Effector memory CD8-positive, alpha-beta T cell (primary cell): Measurements from ENCODE around the gene TSPAN5.
A peak's percentile ranks its signal among the peaks of the same experiment; 100 is the strongest.

Experiments
- ATAC-seq: fragments of 150-1000 bp; cut with Tn5 transposase; replicated peaks from 2 replicates; pipeline ENCODE4 v1.10.0; 2021; ENCODE audit warnings: mild to moderate bottlenecking, moderate library complexity
- DNase-seq, 3 experiments: peaks; one replicate each; pipeline ENCODE4 v3.0.0; 2021
- H3K27ac Mint-ChIP-seq, 2 donors: one replicate each; pipeline ENCODE4 v1.8.0; 2022; ENCODE audit warnings: mild to moderate bottlenecking in 2 of 2, mixed read lengths in 2 of 2, moderate library complexity in 2 of 2
- H3K27me3 Mint-ChIP-seq, 2 donors: one replicate each; pipeline ENCODE4 v1.8.0; 2022; ENCODE audit warnings: mixed read lengths in 2 of 2
- H3K36me3 Mint-ChIP-seq: one replicate; pipeline ENCODE4 v1.8.0; 2022; ENCODE audit warnings: mild to moderate bottlenecking, moderate library complexity, mixed read lengths; ENCODE audit not compliant: insufficient read depth
- H3K4me1 Mint-ChIP-seq, 2 donors: one replicate each; pipeline ENCODE4 v1.8.0; 2022; ENCODE audit warnings: low read depth in 2 of 2, mixed read lengths in 2 of 2
- H3K4me3 Mint-ChIP-seq, 2 donors: one replicate each; pipeline ENCODE4 v1.8.0; 2022; ENCODE audit warnings: mild to moderate bottlenecking in 2 of 2, mixed read lengths in 2 of 2, moderate library complexity in 2 of 2
- H3K9me3 Mint-ChIP-seq, 2 donors: one replicate each; pipeline ENCODE4 v1.8.0; 2022; ENCODE audit warnings: mixed read lengths in 2 of 2

Gene TSPAN5

DNA sequence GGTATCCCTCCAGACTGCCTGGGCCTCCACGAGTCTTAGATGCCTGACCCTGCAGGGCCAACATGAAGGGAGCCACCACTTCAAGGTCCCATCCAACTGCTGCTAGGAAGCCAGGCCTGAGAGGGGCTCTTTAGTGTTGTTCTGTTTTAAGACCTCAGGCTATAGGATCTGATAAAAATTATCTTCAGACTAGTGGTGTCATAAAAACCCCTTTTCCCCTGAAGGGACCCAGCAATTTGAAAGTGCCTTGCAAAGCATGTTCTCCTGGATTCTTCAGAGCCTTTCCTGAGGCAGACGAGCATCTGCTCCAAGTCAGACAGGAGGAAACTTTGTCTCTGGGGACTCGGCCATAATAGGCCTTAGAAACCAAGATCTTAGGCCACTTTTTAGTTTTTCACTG, 26.9 kb downstream of the TSPAN5 start:
- H3K4me1 Mint-ChIP-seq, result peaks cover 15 to 37% of the 10 kb centered on the region in 2 donors
- no peak for ATAC-seq
- H3K36me3 Mint-ChIP-seq, result no peaks in the 10 kb centered on the region

DNA sequence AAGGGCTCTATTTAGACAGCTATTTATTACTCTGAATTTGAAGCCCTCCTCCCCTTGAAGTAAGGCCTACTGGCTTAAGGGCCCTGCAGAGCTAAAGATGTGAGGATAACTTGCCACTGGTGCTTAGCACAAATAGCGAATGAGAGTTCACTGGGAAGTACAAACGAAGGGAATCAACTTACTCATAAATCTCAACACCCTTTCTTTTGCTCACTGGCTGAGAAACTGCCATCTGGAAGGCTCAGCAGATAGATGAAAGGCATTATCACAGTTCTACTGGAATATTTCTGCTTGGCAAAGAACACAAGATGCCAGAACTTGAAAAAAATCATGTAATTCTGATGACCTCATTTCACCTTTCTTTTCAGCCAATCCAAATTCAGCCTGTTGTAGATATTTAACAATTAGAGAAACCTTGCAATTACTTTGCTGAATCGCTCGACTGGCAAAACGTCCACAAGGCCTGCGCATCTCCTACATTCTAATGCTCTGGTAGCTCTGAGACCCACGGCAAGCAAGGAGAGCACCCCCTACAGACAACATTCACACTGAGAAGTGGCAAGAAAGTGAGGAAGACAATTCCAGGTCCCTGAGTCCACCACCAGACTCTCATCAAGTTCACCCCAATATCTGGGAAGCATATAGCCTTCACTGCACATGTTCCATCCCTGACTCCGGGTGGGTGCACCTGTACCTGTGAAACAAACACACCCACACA, 27.5 kb downstream of the TSPAN5 start:
- ATAC-seq, result no peak
- no peak for DNase-seq
- H3K27ac Mint-ChIP-seq, result no peak overlapping the region
- H3K36me3 Mint-ChIP-seq, result no peaks in the 10 kb centered on the region
- H3K4me3 Mint-ChIP-seq, result no peak overlapping the region
- H3K9me3 Mint-ChIP-seq, result no peaks in the 10 kb centered on the region
- H3K4me1 Mint-ChIP-seq, result peaks cover 19 to 43% of the 10 kb centered on the region in 2 donors
- no peaks in the 10 kb centered on the region for H3K27me3 Mint-ChIP-seq

More for the DNA sequence above, 26.9 kb downstream of the TSPAN5 start:
- Mint-ChIP-seq H3K27me3 (no peaks in the 10 kb centered on the region), H3K4me3 (no peak overlapping the region), H3K27ac (peak overlapping the region in 1 of 2 donors; percentile 25), H3K9me3 (no peaks in the 10 kb centered on the region)
- no peak for DNase-seq

DNA sequence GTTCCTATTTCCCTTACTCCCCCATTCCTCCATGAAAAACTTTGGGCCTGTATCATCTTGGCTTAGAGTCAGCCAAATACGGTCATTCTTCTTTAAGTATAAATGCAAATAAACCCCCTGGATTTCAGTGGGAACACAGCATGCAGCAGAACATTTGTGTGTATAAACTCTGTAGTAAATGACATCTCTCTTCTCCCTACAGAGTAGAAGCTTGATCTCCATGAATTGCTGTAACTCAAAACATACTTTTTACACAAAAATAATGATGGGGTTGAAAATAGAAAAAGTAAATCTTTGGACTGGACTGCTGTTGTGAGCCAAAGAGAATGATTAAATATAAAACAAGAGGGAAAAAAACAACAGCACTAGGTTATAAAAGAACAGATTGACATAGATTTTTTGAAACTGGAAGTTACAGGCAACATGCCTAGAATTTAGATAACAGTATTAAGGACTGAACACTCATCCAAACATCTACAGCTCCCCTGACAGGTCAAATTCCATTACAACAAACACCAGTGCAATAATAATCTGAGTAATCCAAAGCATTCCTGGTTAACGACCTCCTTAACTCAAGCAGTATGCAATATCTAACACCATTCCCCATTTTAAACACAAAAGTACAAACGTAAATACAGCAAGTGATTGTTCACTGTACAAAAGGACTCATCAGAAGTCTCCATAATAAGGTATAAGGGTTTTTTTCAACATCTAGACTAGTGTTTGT, 30.7 kb downstream of the TSPAN5 start:
- Mint-ChIP-seq H3K4me3 (no peak overlapping the region), H3K9me3 (no peaks in the 10 kb centered on the region), H3K27ac (peak overlapping the region in 1 of 2 donors; percentile 0), H3K27me3 (no peaks in the 10 kb centered on the region), H3K36me3 (no peaks in the 10 kb centered on the region), H3K4me1 (peaks cover 23 to 52% of the 10 kb centered on the region in 2 donors)
- DNase-seq, result no peak
- no peak for ATAC-seq

DNA sequence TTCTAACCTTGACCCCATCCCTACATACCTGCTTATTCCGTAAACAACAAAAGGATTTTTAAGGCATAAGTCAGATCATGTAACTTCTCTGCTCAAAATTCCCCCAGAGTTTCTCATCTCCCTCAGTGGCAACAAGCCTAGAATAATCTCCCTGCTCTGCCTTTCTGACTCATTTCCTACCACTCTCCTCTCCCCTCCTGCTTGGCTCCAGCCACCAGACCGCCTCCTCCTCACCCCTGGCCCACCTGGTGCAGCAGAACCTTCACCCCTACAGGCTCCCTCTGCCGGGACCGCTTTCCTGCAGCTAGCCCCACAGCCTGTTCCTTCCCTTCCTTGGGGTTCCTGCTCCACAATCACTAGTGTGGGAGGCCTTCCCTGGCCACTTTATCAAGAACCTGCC, 32.1 kb downstream of the TSPAN5 start:
- H3K9me3 Mint-ChIP-seq, result no peaks in the 10 kb centered on the region
- ATAC-seq (no peak), DNase-seq (no peak)
- peak overlapping the region in 1 of 2 donors; percentile 49 for H3K27ac Mint-ChIP-seq
- H3K4me1 Mint-ChIP-seq, result peaks cover 16 to 43% of the 10 kb centered on the region in 2 donors
- H3K36me3 Mint-ChIP-seq, result no peaks in the 10 kb centered on the region
- H3K27me3 Mint-ChIP-seq, result no peaks in the 10 kb centered on the region
- no peak overlapping the region for H3K4me3 Mint-ChIP-seq

DNA sequence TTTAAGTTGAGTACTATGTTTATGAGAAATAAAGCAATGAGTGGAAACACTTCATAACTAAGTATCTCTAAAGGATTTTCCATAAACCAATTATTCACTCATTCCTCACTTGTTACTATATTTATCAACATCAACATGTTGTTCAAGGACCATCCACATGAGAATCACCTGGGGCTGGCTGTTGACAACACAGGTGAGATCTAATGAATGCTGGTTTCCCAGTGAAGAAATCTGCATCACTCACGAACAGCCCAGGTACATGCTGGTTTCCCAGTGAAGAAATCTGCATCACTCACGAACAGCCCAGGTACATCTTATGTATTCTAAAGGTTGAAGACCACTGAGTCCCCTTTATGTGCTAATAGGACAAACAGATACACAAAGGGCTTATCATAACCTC, 32.5 kb downstream of the TSPAN5 start:
- H3K36me3 Mint-ChIP-seq, result no peaks in the 10 kb centered on the region
- no peaks in the 10 kb centered on the region for H3K9me3 Mint-ChIP-seq
- ATAC-seq (no peak), DNase-seq (no peak)
- no peak overlapping the region for H3K4me3 Mint-ChIP-seq
- H3K27me3 Mint-ChIP-seq, result no peaks in the 10 kb centered on the region
- H3K27ac Mint-ChIP-seq, result no peak overlapping the region
- H3K4me1 Mint-ChIP-seq, result peaks cover 16 to 41% of the 10 kb centered on the region in 2 donors

DNA sequence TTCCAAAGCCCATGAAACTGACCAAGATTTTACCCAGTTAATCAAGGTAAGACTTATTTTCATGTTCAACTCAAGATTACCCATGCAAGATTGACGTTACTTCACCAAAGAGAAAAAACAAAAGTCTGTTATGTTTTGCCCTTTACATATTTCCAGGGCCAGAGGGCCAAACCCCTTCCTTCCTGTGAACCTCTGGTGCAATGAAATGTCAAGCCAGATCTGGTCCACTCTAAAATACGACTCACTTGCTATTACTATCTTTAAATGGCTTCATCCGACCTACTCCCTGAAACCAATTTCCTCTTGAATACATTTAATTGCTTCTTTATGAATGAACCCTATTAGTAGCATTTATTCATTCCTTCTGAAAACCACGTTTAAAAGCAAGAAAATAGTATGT, 33.0 kb downstream of the TSPAN5 start:
- Mint-ChIP-seq H3K4me3 (no peak overlapping the region), H3K27me3 (no peaks in the 10 kb centered on the region), H3K9me3 (no peaks in the 10 kb centered on the region), H3K4me1 (peaks cover 18 to 46% of the 10 kb centered on the region in 2 donors), H3K27ac (no peak overlapping the region), H3K36me3 (no peaks in the 10 kb centered on the region)
- ATAC-seq (no peak), DNase-seq (no peak)

DNA sequence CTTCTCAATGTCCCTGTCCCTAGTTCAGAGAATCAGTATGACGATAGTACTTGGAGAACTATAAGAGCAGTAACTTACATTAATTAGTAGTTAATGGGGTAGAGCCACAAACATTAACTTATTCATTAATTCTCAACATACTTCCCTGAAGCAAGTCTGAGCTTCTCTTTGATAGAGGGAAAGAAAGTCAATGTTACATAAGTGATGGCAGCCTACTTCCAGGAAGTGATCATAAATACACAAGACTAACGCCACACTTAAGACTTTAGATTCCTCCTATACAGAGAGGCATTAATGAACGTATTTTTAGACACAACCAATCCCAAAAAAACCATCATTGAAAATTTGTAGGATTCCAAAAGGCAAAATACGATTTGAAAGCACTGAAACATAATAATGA, 33.8 kb downstream of the TSPAN5 start:
- ATAC-seq (no peak), DNase-seq (no peak)
- Mint-ChIP-seq H3K36me3 (no peaks in the 10 kb centered on the region), H3K4me1 (peaks cover 23 to 51% of the 10 kb centered on the region in 2 donors), H3K9me3 (no peaks in the 10 kb centered on the region), H3K4me3 (no peak overlapping the region), H3K27me3 (no peaks in the 10 kb centered on the region), H3K27ac (peak overlapping the region in 1 of 2 donors; percentile 45)

DNA sequence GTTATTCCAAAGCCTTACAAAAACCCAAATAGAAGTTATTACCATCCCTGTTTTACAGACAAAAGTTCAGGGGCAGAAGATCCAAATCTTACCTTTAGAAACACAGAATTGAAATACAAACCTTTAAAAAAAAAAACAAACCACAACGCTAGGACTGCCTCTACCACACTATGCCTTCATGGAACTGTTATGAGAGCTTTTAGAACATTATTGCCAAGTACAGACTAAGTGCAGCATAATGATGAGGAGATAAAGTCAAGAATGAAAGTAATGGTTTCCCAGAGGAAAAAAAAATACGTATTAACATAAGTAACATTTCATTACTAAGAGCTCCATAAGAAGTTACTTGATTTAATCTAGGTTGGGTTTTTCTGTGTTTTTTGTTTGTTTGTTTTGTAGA, 34.3 kb downstream of the TSPAN5 start:
- ATAC-seq, result no peak

DNA sequence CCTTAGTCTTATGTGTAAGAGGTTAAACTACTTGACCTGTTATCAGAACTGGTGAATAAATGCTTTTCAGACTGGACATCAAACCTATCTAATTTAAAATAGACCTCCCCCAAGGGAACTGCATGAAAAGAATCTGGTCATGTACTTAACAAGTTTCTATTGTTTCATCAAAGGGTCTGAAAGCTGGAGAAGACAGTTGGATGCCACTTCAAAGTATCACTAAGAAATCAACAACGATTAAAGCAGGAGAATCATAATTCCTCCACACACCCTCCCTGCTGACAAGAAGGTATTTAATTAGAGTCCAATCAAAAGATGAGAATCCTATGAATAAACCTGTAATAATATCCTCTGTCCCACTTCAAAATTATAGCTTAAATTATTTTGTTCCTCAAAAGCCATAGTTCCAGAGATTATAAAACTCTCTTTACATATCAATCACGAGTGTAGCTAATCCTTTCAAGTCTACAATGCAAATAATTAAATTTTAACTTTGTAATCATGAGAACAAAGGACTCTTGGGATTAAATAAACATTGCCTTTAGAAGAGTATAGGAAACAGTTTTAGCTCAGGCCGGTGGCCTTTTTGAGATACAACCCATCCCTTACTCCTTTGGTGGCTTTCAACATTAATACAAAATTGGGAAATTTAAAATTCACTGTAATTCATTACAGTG, 35.1 kb downstream of the TSPAN5 start:
- Mint-ChIP-seq H3K27ac (peak overlapping the region in 1 of 2 donors; percentile 9), H3K9me3 (no peaks in the 10 kb centered on the region), H3K27me3 (no peaks in the 10 kb centered on the region), H3K4me3 (no peak overlapping the region), H3K4me1 (peaks cover 31 to 59% of the 10 kb centered on the region in 2 donors), H3K36me3 (no peaks in the 10 kb centered on the region)
- ATAC-seq (no peak), DNase-seq (no peak)

More for the DNA sequence above, 34.3 kb downstream of the TSPAN5 start:
- DNase-seq, result no peak
- no peaks in the 10 kb centered on the region for H3K9me3 Mint-ChIP-seq
- no peaks in the 10 kb centered on the region for H3K27me3 Mint-ChIP-seq
- H3K4me3 Mint-ChIP-seq, result no peak overlapping the region
- peaks cover 27 to 55% of the 10 kb centered on the region in 2 donors for H3K4me1 Mint-ChIP-seq
- H3K27ac Mint-ChIP-seq, result no peak overlapping the region
- no peaks in the 10 kb centered on the region for H3K36me3 Mint-ChIP-seq

DNA sequence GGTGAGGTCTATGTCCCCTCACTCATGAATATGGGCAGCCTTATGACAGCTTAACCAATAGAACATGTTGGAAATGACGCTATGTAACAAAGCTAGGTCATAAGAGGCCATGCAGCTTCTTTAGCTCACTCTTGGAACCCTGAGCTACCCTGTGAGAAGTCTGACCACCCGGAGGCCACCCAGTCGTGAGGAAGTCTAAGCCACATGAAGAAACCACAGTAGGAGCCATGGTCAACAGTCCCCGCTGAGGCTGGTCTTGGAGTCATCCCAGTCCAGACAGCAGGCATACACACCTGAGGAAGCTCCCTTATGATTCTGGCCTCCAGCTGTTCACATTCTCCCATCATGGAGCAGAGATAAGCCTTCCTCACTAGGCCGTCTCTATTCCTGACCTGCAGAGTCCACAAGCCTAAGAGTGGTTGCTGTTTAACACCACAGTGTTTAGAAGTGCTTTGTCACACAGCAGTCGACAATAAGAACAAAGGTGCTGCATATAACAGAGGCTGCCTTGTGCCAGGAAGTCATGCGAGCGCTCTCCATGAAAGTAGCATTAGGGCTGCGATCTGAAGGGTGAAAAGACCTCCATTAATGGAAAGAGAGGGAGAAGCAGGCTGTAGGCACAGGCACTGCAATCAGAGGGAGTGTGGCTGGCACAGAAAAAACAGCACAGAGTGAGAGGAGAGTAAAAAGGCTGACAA, 38.2 kb downstream of the TSPAN5 start:
- H3K4me1 Mint-ChIP-seq, result peaks cover 24 to 54% of the 10 kb centered on the region in 2 donors

DNA sequence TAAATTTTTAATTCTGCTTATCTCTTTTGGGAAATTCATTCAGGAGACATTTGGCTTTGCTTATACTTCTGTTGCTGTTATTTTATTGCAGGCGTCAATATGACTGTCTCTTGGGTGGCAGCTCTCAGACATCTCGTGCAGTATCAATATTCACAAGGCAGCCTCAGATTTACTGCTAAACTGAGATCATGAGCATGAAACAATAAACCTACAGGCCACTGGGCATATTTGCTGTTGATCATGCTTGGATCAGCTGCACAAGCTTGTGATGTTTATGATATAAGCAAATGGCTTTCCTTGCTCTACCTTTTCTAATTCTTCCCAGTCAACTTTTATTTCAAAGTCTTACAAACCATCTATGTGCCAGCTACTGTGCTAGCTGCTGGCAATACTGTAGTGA, 39.2 kb downstream of the TSPAN5 start:
- Mint-ChIP-seq H3K4me3 (no peak overlapping the region), H3K27ac (peak overlapping the region in 1 of 2 donors; percentile 30), H3K9me3 (no peaks in the 10 kb centered on the region), H3K36me3 (no peaks in the 10 kb centered on the region), H3K4me1 (peaks cover 24 to 51% of the 10 kb centered on the region in 2 donors), H3K27me3 (no peaks in the 10 kb centered on the region)
- no peak for DNase-seq
- ATAC-seq, result no peak

More for the DNA sequence above, 38.2 kb downstream of the TSPAN5 start:
- no peaks in the 10 kb centered on the region for H3K36me3 Mint-ChIP-seq
- no peak overlapping the region for H3K4me3 Mint-ChIP-seq
- ATAC-seq (no peak), DNase-seq (no peak)
- H3K27me3 Mint-ChIP-seq, result no peaks in the 10 kb centered on the region
- H3K9me3 Mint-ChIP-seq, result no peaks in the 10 kb centered on the region
- peak overlapping the region in 1 of 2 donors; percentile 42 for H3K27ac Mint-ChIP-seq

DNA sequence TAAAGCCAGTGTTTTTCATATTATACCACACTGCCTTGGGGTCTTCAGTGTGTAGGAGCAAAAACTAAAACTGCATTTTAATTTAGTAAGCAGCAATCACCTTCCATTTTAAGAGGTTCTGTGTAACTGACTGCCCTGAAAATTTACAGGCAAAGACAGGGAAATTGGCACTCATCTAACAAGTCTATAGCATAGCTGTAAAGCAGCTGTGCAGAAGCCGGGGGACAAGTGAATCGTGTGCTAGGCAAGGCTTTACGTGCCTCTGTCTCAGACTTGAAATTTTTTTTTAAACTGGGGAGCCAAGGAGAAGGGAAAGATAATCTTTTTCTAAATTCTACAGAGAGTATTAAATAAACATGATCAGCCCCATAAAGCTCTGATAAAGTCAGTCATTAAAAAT, 39.7 kb downstream of the TSPAN5 start:
- Mint-ChIP-seq H3K36me3 (no peaks in the 10 kb centered on the region), H3K27me3 (no peaks in the 10 kb centered on the region), H3K4me1 (peaks cover 27 to 53% of the 10 kb centered on the region in 2 donors), H3K4me3 (no peak overlapping the region), H3K9me3 (no peaks in the 10 kb centered on the region), H3K27ac (peak overlapping the region in 1 of 2 donors; percentile 30)
- no peak for ATAC-seq
- DNase-seq, result no peak

DNA sequence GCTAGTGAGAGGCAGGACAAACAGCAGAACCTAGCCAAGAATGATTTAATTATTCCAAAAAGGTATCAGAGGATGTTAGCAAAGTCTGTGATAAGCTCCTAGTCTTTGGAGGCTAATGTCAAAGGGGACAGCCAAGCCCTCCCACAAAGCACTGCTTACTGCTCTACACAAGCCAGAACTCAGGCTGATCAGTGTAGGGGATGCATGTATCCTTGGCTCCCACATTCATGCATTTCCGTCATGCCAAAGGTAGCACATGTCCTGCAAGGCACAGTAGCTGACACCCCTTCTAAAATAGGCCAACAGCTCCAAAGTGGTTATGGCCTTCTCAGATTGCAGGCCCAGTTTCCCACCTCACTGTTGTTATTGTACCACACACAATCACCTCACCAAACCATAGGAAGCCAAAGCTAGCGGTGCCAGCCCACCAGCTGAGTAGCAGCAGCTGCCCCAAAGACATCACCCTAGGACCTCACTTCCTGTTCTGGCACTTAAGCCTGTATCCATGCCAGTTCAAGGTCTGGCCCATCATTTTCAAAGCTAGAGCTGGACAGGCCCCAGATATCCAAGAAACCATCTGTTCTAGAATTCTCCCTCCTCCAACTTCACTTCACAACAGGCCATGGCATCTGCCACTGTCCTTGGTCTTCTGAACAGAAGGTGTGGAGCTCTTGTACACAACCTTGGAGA, 40.9 kb downstream of the TSPAN5 start:
- Mint-ChIP-seq H3K4me3 (peak overlapping the region; percentile 10 to 43), H3K27ac (peak overlapping the region in 1 of 2 donors; percentile 62), H3K36me3 (no peaks in the 10 kb centered on the region), H3K27me3 (no peaks in the 10 kb centered on the region), H3K9me3 (no peaks in the 10 kb centered on the region), H3K4me1 (peaks cover 33 to 62% of the 10 kb centered on the region in 2 donors)
- ATAC-seq (peak; percentile 52), DNase-seq (no peak)
